Mammary epithelial cell (primary cell): Measurements from ENCODE around the gene PSMB9.

Experiments
- CTCF ChIP-seq, 2 donors: IDR thresholded peaks in 1 of 2; conservative IDR thresholded peaks in 1 of 2; 2 replicates each; pipeline ENCODE4 v1.5.1; 2011 to 2012; ENCODE audit warnings: inconsistent platforms in 2 of 2, low read length in 2 of 2, mild to moderate bottlenecking in 2 of 2, control low read depth in 1 of 2, low read depth in 1 of 2; ENCODE audit not compliant: insufficient read depth in 1 of 2; ENCODE audit errors: extremely low read depth in 1 of 2
- EZH2 ChIP-seq: IDR thresholded peaks from 2 replicates; pipeline ENCODE4 v1.6.1; 2012; ENCODE audit warnings: low read length, inconsistent platforms, borderline replicate concordance

- TF ChIP-seq CTCF (conservative IDR thresholded peaks at IDR 0.05 in 1 of 2, IDR thresholded peaks at IDR 0.05 in 1 of 2; ENCODE audit: extremely low read depth in 1 of 2, insufficient read depth in 1 of 2, low read depth in 1 of 2, low read length in 2 of 2) (no peak), EZH2 (no peak)
Observed at GRCh38 chr6:32862725-32863124, 8.7 kb downstream of the PSMB9 start.
